Gastroesophageal sphincter (tissue), 3 donors: ENCODE data around the gene GPS1.

Experiments
- CTCF ChIP-seq, 4 experiments: fragments of 200-600 bp in 2 of 4; fragments of 450-650 bp in 2 of 4; sonication (generic) in 1 of 4; IDR thresholded peaks; one replicate each; pipeline ENCODE4 v1.5.1; 2017 to 2019; ENCODE audit warnings: antibody characterized with exemption in 4 of 4, mild to moderate bottlenecking in 2 of 4, moderate library complexity in 2 of 4
- EP300 ChIP-seq: sonication (generic); formaldehyde crosslinking; IDR thresholded peaks from one replicate; pipeline ENCODE4 v1.6.1; 2017; ENCODE audit warnings: antibody characterized with exemption, mild to moderate bottlenecking
- POLR2A ChIP-seq, 2 donors: fragments of 450-650 bp; IDR thresholded peaks; one replicate each; pipeline ENCODE4 v1.6.1; 2017; ENCODE audit warnings: antibody characterized with exemption in 2 of 2, mild to moderate bottlenecking in 2 of 2, moderate library complexity in 1 of 2

GRCh38 chr17:82055965-82056728 is 4.4 kb downstream of the GPS1 start:
- TF ChIP-seq POLR2A (IDR thresholded peaks at IDR 0.05) (no peak), CTCF (IDR thresholded peaks at IDR 0.05) (no peak), EP300 (no peak)
